Measurements from ENCODE around the gene SPATA18.
"Not testable (repeated sequence)": the region's sequence is repeated elsewhere in the genome, so short reads cannot be mapped to it uniquely, and the experiment has no call there.

Gene SPATA18

DNA sequence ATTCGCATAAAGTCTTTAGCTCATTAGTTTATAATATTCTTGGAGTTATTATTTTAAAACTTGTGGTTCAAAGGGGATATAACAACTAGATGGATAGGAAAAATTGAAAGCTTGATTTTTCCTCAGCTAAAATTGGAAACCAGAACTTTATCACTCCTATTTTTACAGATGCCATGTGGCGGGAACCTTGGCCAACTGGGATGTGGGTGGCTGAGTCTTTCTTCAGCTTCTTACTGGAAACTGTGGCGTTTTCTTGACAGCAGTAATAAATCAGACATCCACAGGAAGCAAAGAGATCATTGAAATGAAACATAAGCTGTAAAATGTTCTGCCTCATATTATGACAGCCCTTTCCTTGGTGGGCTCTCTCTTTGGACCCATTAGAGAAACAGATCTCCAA lies 84.1 kb downstream of the SPATA18 start:
- Histone ChIP-seq H3K4me3 (ENCODE audit: low read depth, low read length) (no peak overlapping the region), H3K27ac (ENCODE audit: low read depth, low read length) (no peak overlapping the region), H3K27me3 (ENCODE audit: insufficient read depth, low read length) (peaks cover 39% of the 10 kb centered on the region), H3K36me3 (ENCODE audit: insufficient read depth, low read length) (no peaks in the 10 kb centered on the region), H3K4me1 (ENCODE audit: control insufficient read depth, insufficient read depth, low read length, unreplicated experiment) (no peaks in the 10 kb centered on the region), H3K79me2 (ENCODE audit: control insufficient read depth, insufficient read depth, low read length, unreplicated experiment) (no peaks in the 10 kb centered on the region), H2AFZ (ENCODE audit: low read length, unreplicated experiment) (no peak overlapping the region)

DNA sequence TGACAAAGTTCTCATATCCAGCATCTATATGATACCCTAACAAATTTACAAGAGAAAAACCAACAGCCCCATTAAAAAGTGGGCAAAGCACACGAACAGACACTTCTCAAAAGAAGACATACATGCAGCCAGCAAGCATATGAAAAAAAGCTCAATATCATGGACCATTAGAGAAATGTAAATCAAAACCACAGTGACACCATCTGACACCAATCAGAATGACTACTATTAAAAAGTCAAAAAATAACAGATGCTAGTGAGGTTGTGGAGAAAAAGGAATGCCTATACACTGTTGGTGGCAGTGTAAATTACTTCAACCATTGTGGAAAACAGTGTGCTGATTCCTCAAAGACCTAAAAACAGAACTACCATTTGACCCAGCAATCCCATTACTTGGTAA lies 86.0 kb downstream of the SPATA18 start:
- not testable (repeated sequence) for H3K79me2 ChIP-seq (ENCODE audit: control insufficient read depth, insufficient read depth, low read length, unreplicated experiment); H3K4me1 ChIP-seq (ENCODE audit: control insufficient read depth, insufficient read depth, low read length, unreplicated experiment); H3K4me3 ChIP-seq (ENCODE audit: low read depth, low read length); H3K36me3 ChIP-seq (ENCODE audit: insufficient read depth, low read length); H3K27ac ChIP-seq (ENCODE audit: low read depth, low read length); H2AFZ ChIP-seq (ENCODE audit: low read length, unreplicated experiment)
- H3K27me3 ChIP-seq (ENCODE audit: insufficient read depth, low read length) = peaks cover 34% of the 10 kb centered on the region

DNA sequence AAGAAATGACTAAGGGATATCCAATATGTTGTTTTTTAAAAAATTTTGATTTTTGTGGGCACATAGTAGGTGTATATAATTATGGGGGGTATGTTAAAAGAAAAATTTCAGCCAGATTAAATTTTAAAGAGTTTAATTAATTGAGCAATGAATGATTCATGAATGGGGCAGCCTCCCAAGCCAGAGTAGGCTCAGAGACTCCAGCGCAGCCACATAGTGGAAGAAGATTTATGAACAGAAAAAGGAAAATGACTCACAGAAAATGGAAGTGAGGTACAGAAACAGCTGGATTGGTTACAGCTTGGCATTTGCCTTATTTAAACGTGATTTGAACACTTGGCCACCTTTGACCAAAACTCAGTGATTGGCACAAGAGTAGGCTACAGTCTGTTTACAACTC lies 91.7 kb downstream of the SPATA18 start:
- Histone ChIP-seq H3K4me1 (ENCODE audit: control insufficient read depth, insufficient read depth, low read length, unreplicated experiment) (no peaks in the 10 kb centered on the region), H3K4me3 (ENCODE audit: low read depth, low read length) (no peak overlapping the region), H3K27ac (ENCODE audit: low read depth, low read length) (no peak overlapping the region), H3K36me3 (ENCODE audit: insufficient read depth, low read length) (no peaks in the 10 kb centered on the region), H3K79me2 (ENCODE audit: control insufficient read depth, insufficient read depth, low read length, unreplicated experiment) (no peaks in the 10 kb centered on the region), H3K27me3 (ENCODE audit: insufficient read depth, low read length) (peaks cover 11% of the 10 kb centered on the region; the same call in 1 of the 2 replicates), H2AFZ (ENCODE audit: low read length, unreplicated experiment) (no peak overlapping the region)

DNA sequence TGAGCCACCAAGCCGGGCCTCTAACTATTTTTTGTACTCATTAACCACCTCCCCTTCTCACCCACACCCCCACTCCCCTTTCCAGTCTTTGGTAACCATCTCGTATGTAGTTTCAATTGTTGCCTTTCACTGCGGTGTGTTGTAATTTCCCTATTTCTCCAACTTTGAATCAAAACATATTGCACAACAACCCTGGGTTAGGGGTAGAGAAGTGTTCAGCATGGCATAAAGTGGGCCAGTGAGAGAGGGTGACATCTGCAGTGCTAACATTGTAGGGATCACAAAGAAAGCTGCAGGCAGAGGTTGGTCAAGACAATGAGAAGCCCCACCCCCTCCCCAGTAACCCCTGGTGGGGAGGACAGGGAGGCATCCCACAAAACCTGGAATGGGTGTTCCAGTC lies 92.7 kb downstream of the SPATA18 start:
- Histone ChIP-seq H3K27ac (ENCODE audit: low read depth, low read length) (no peak overlapping the region), H3K4me1 (ENCODE audit: control insufficient read depth, insufficient read depth, low read length, unreplicated experiment) (no peaks in the 10 kb centered on the region), H3K79me2 (ENCODE audit: control insufficient read depth, insufficient read depth, low read length, unreplicated experiment) (no peaks in the 10 kb centered on the region)

DNA sequence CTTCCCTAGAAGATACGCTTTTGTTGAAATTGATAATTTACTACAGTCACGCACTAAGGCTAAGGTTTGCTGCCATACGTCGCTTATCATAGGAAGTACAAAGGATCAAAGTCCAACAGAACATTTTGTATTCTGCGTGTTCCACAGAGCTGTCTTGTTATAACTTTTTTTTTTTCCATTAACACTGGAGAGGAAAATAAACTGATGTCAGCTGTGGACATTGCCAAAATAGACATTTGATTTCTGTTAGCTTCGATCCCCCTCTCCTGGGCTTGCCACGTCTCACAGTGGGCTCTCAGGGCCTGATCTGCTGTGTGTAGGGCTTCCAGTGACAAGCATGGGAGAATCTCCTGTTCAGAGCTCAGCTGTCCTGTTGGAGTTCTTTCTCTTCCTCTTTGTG lies 93.3 kb downstream of the SPATA18 start:
- Histone ChIP-seq H3K36me3 (ENCODE audit: insufficient read depth, low read length) (no peaks in the 10 kb centered on the region), H3K27ac (ENCODE audit: low read depth, low read length) (no peak overlapping the region), H3K4me1 (ENCODE audit: control insufficient read depth, insufficient read depth, low read length, unreplicated experiment) (no peaks in the 10 kb centered on the region), H3K27me3 (ENCODE audit: insufficient read depth, low read length) (peaks cover 14% of the 10 kb centered on the region; the same call in 1 of the 2 replicates), H2AFZ (ENCODE audit: low read length, unreplicated experiment) (no peak overlapping the region), H3K4me3 (ENCODE audit: low read depth, low read length) (no peak overlapping the region), H3K79me2 (ENCODE audit: control insufficient read depth, insufficient read depth, low read length, unreplicated experiment) (no peaks in the 10 kb centered on the region)

More for the DNA sequence above, 92.7 kb downstream of the SPATA18 start:
- H3K27me3 ChIP-seq (ENCODE audit: insufficient read depth, low read length) = peaks cover 14% of the 10 kb centered on the region; the same call in 1 of the 2 replicates
- H2AFZ ChIP-seq (ENCODE audit: low read length, unreplicated experiment) = no peak overlapping the region
- no peak overlapping the region for H3K4me3 ChIP-seq (ENCODE audit: low read depth, low read length)
- no peaks in the 10 kb centered on the region for H3K36me3 ChIP-seq (ENCODE audit: insufficient read depth, low read length)
